Measurements from ENCODE around the gene NDUFV2.
"Not testable (repeated sequence)": the region's sequence is repeated elsewhere in the genome, so short reads cannot be mapped to it uniquely, and the experiment has no call there.

Gene NDUFV2

GRCh38 chr18:9157806-9158205, 55.3 kb downstream of the NDUFV2 start:
- no peak for DNase-seq

GRCh38 chr18:9160014-9160413, 57.5 kb downstream of the NDUFV2 start:
- no peak for DNase-seq

GRCh38 chr18:9162663-9163062, 60.2 kb downstream of the NDUFV2 start:
- not testable (repeated sequence) for DNase-seq

GRCh38 chr18:9164149-9164548, 61.6 kb downstream of the NDUFV2 start:
- not testable (repeated sequence) for DNase-seq

- DNase-seq = not testable (repeated sequence)
Measured at GRCh38 chr18:9165883-9166282, 63.4 kb downstream of the NDUFV2 start.

GRCh38 chr18:9169515-9169914, 67.0 kb downstream of the NDUFV2 start:
- not testable (repeated sequence) for DNase-seq

- not testable (repeated sequence) for DNase-seq
Measured at GRCh38 chr18:9171919-9172318, 69.4 kb downstream of the NDUFV2 start.

- DNase-seq = no peak
Measured at GRCh38 chr18:9172506-9173127, 70.1 kb downstream of the NDUFV2 start.

- no peak for DNase-seq
Measured at GRCh38 chr18:9173770-9174233, 71.3 kb downstream of the NDUFV2 start.

GRCh38 chr18:9174302-9174701, 71.8 kb downstream of the NDUFV2 start:
- no peak for DNase-seq

GRCh38 chr18:9175115-9175514, 72.6 kb downstream of the NDUFV2 start:
- no peak for DNase-seq

GRCh38 chr18:9177031-9177430, 74.5 kb downstream of the NDUFV2 start:
- DNase-seq = no peak

GRCh38 chr18:9177466-9177865, 75.0 kb downstream of the NDUFV2 start:
- no peak for DNase-seq

- no peak for DNase-seq
Measured at GRCh38 chr18:9178557-9178956, 76.1 kb downstream of the NDUFV2 start.

- DNase-seq = no peak
Measured at GRCh38 chr18:9181275-9181674, 78.8 kb downstream of the NDUFV2 start.

- DNase-seq = no peak
Measured at GRCh38 chr18:9182852-9183399, 80.4 kb downstream of the NDUFV2 start.

Measured in NCI-H2081 (cell line).